Hematopoietic multipotent progenitor cell treated with erythropoietin and hydrocortisone succinate and interleukin-3 and kit ligand, for 15 days (in vitro differentiated cells): ENCODE results near the gene DUOXA2.
A peak's percentile ranks its signal among the peaks of the same experiment; 100 is the strongest.
"Not testable (repeated sequence)": the region's sequence is repeated elsewhere in the genome, so short reads cannot be mapped to it uniquely, and the experiment has no call there.

ENCODE experiments used
- DNase-seq: peaks from one replicate; pipeline ENCODE4 v3.0.0-alpha.2; 2015; ENCODE audit warnings: low spot score

The DUOXA2 gene

GRCh38 chr15:45117308-45118130 is 3.4 kb downstream of the DUOXA2 start:
- no peak for DNase-seq

GRCh38 chr15:45118131-45118588 is 4.0 kb downstream of the DUOXA2 start:
- peak; percentile 68 for DNase-seq

- no peak for DNase-seq
Observed at GRCh38 chr15:45118996-45119395, 4.9 kb downstream of the DUOXA2 start.

GRCh38 chr15:45120081-45120972 is 6.2 kb downstream of the DUOXA2 start:
- DNase-seq: no peak

GRCh38 chr15:45121020-45121419 is 6.9 kb downstream of the DUOXA2 start:
- DNase-seq: no peak

- DNase-seq: no peak
Observed at GRCh38 chr15:45121706-45122417, 7.7 kb downstream of the DUOXA2 start.

GRCh38 chr15:45122719-45123118 is 8.6 kb downstream of the DUOXA2 start:
- no peak for DNase-seq

GRCh38 chr15:45123397-45123796 is 9.3 kb downstream of the DUOXA2 start:
- no peak for DNase-seq

GRCh38 chr15:45126535-45127158 is 12.5 kb downstream of the DUOXA2 start:
- DNase-seq: peak; percentile 35

- no peak for DNase-seq
Observed at GRCh38 chr15:45128971-45129639, 15.0 kb downstream of the DUOXA2 start.

- DNase-seq: no peak
Observed at GRCh38 chr15:45129651-45130129, 15.6 kb downstream of the DUOXA2 start, which contains the start of the genes DUOX1 and DUOXA1. Gene DUOX1, plus strand, starts transcription at chr15:45129994. Its CDS starts 1,973 bp downstream, at chr15:45131967. Gene DUOXA1, minus strand, starts transcription at chr15:45129879. Its CDS starts 6,865 bp downstream, at chr15:45123014.

GRCh38 chr15:45130291-45131000 is 16.3 kb downstream of the DUOXA2 start:
- DNase-seq: no peak

GRCh38 chr15:45131510-45131909 is 17.4 kb downstream of the DUOXA2 start:
- DNase-seq: no peak

- no peak for DNase-seq
Observed at GRCh38 chr15:45132844-45133560, 18.9 kb downstream of the DUOXA2 start.

GRCh38 chr15:45133561-45133920 is 19.4 kb downstream of the DUOXA2 start:
- DNase-seq: no peak

- no peak for DNase-seq
Observed at GRCh38 chr15:45134046-45134445, 19.9 kb downstream of the DUOXA2 start.

- no peak for DNase-seq
Observed at GRCh38 chr15:45134682-45135604, 20.8 kb downstream of the DUOXA2 start.

- not testable (repeated sequence) for DNase-seq
Observed at GRCh38 chr15:45135705-45136377, 21.7 kb downstream of the DUOXA2 start.
